Transverse colon (tissue), 3 donors: Measurements from ENCODE around the gene PPY.

ENCODE experiments used
- CTCF ChIP-seq, 5 experiments: fragments of 200-600 bp in 3 of 5; fragments of 450-650 bp in 2 of 5; sonication (generic) in 3 of 5; IDR thresholded peaks; 1 replicate in 2 of 5; 2 replicates in 3 of 5; pipeline ENCODE4 v1.5.1; 2016 to 2017; ENCODE audit warnings: antibody characterized with exemption in 5 of 5, inconsistent platforms in 3 of 5, mild to moderate bottlenecking in 2 of 5, moderate library complexity in 1 of 5
- POLR2A ChIP-seq: fragments of 450-650 bp; IDR thresholded peaks from one replicate; pipeline ENCODE4 v1.6.1; 2016; ENCODE audit warnings: antibody characterized with exemption, mild to moderate bottlenecking, moderate library complexity

- TF ChIP-seq CTCF (IDR thresholded peaks at IDR 0.05) (no peak), POLR2A (no peak)
Observed at GRCh38 chr17:43961954-43962353, 19.7 kb upstream of the PPY start.
